ENCODE results near the gene HAGHL.

DNA sequence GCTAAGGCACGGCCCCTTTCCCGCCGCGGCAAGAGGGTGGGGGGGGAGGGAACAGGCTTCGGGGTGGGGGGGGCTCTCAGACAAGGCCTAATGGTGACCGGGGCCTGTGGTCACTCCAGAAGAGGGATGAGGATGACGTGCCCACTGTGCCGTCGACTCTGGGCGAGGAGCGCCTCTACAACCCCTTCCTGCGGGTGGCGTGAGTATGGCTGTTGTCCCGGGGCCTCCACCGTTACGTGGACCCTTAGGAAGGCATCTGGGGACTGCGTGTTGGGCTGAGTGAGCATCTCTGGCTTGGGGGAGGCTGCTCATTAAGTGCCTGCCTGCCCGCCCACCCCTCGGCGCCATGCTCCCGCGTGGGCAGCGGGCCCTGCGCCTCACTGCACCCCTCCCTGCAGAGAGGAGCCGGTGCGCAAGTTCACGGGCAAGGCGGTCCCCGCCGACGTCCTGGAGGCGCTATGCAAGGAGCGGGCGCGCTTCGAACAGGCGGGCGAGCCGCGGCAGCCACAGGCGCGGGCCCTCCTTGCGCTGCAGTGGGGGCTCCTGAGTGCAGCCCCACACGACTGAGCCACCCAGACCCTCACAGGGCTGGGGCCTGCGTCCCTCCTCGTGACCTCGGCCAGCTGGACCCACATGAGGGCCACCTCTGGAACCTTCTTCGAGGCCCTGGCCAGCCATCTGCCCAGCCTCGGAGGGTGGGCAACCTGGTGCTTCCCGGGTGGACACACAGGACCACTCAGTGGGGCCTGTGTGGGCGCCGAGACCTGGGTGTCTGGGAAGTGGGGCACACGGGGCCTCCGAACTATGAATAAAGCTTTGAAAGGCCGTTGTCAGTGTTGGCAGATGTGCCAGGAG is 2.2 kb downstream of the HAGHL start:
- TF ChIP-seq GATA2 (IDR thresholded peaks at IDR 0.05; ENCODE audit: low read depth, low read length), result no peak
- TF ChIP-seq GATA3 (IDR thresholded peaks at IDR 0.05; ENCODE audit: low read depth, low read length), result no peak
